NCI-H1417 treated with DMSO at 0.1 percent for 48 hours (cell line): ENCODE results near the gene LSR.
"Not testable (repeated sequence)": the region's sequence is repeated elsewhere in the genome, so short reads cannot be mapped to it uniquely, and the experiment has no call there.

Experiments used
- DNase-seq: peaks from one replicate; lab custom pipeline; 2025; lab: John Stamatoyannopoulos, UW

The LSR gene

GRCh38 chr19:35219008-35219407 is 29.8 kb upstream of the LSR start:
- no peak for DNase-seq

- no peak for DNase-seq
These were observed 28.4 kb upstream of the LSR start for GRCh38 chr19:35220315-35220921.

- not testable (repeated sequence) for DNase-seq
These were observed 27.7 kb upstream of the LSR start for GRCh38 chr19:35220973-35221590.

GRCh38 chr19:35222373-35223015 is 26.3 kb upstream of the LSR start:
- DNase-seq: no peak

GRCh38 chr19:35223084-35223790 is 25.6 kb upstream of the LSR start:
- DNase-seq: no peak

- DNase-seq: no peak
These were observed 24.8 kb upstream of the LSR start for GRCh38 chr19:35223862-35224505.

- DNase-seq: no peak
These were observed 23.9 kb upstream of the LSR start for GRCh38 chr19:35224681-35225571.

- DNase-seq: no peak
These were observed 22.9 kb upstream of the LSR start for GRCh38 chr19:35225951-35226350.

- no peak for DNase-seq
These were observed 22.1 kb upstream of the LSR start for GRCh38 chr19:35226748-35227147.

- DNase-seq: no peak
These were observed 20.4 kb upstream of the LSR start, which contains the start of gene FAM187B for GRCh38 chr19:35228177-35228930. Gene FAM187B, minus strand, starts transcription at chr19:35228739. Its CDS starts 59 bp downstream, at chr19:35228680.

GRCh38 chr19:35229601-35230000 is 19.2 kb upstream of the LSR start:
- DNase-seq: no peak

GRCh38 chr19:35231956-35232645 is 16.7 kb upstream of the LSR start:
- DNase-seq: no peak

GRCh38 chr19:35232912-35233311 is 15.9 kb upstream of the LSR start:
- no peak for DNase-seq

- DNase-seq: no peak
These were observed 12.0 kb upstream of the LSR start for GRCh38 chr19:35236638-35237400.

GRCh38 chr19:35239597-35239996 is 9.2 kb upstream of the LSR start:
- DNase-seq: not testable (repeated sequence)

GRCh38 chr19:35240327-35240726 is 8.5 kb upstream of the LSR start:
- DNase-seq: no peak

GRCh38 chr19:35241417-35241816 is 7.4 kb upstream of the LSR start:
- DNase-seq: no peak

GRCh38 chr19:35246466-35247092 is 2.2 kb upstream of the LSR start:
- DNase-seq: no peak
